Femur (tissue), 1 donor: ENCODE results near the gene ERMAP.
"Not testable (repeated sequence)": the region's sequence is repeated elsewhere in the genome, so short reads cannot be mapped to it uniquely, and the experiment has no call there.

Source experiments
- DNase-seq: peaks from one replicate; pipeline ENCODE4 v3.0.0-alpha.2; 2017

Gene ERMAP

GRCh38 chr1:42845866-42846256 lies 28.9 kb downstream of the ERMAP start:
- DNase-seq = no peak

- peak; percentile 97 for DNase-seq
These were observed 29.6 kb downstream of the ERMAP start, which contains the start of gene ZNF691 for GRCh38 chr1:42846257-42847110. TSS of gene ZNF691 (plus strand) at chr1:42846613. CDS start at chr1:42849659, 3,046 bp downstream.

GRCh38 chr1:42847111-42847595 lies 30.2 kb downstream of the ERMAP start:
- no peak for DNase-seq

- DNase-seq = no peak
These were observed 31.0 kb downstream of the ERMAP start for GRCh38 chr1:42847721-42848460.

- DNase-seq = no peak
These were observed 32.1 kb downstream of the ERMAP start for GRCh38 chr1:42848823-42849537.

- no peak for DNase-seq
These were observed 33.0 kb downstream of the ERMAP start for GRCh38 chr1:42849944-42850343.

GRCh38 chr1:42851420-42851819 lies 34.5 kb downstream of the ERMAP start:
- DNase-seq = no peak

- DNase-seq = no peak
These were observed 35.2 kb downstream of the ERMAP start for GRCh38 chr1:42851960-42852607.

- no peak for DNase-seq
These were observed 35.7 kb downstream of the ERMAP start for GRCh38 chr1:42852608-42852980.

GRCh38 chr1:42853116-42853884 lies 36.4 kb downstream of the ERMAP start:
- no peak for DNase-seq

GRCh38 chr1:42856554-42856953 lies 39.6 kb downstream of the ERMAP start:
- not testable (repeated sequence) for DNase-seq

- not testable (repeated sequence) for DNase-seq
These were observed 42.4 kb downstream of the ERMAP start for GRCh38 chr1:42859366-42859765.

- no peak for DNase-seq
These were observed 43.6 kb downstream of the ERMAP start for GRCh38 chr1:42860339-42861013.

GRCh38 chr1:42861014-42861399 lies 44.1 kb downstream of the ERMAP start:
- DNase-seq = no peak

GRCh38 chr1:42866549-42866948 lies 49.6 kb downstream of the ERMAP start:
- no peak for DNase-seq

GRCh38 chr1:42868466-42868865 lies 51.5 kb downstream of the ERMAP start:
- DNase-seq = not testable (repeated sequence)

- DNase-seq = not testable (repeated sequence)
These were observed 52.3 kb downstream of the ERMAP start for GRCh38 chr1:42869254-42869653.

- not testable (repeated sequence) for DNase-seq
These were observed 52.8 kb downstream of the ERMAP start for GRCh38 chr1:42869751-42870150.

GRCh38 chr1:42873108-42873507 lies 56.2 kb downstream of the ERMAP start:
- DNase-seq = not testable (repeated sequence)

- no peak for DNase-seq
These were observed 56.7 kb downstream of the ERMAP start for GRCh38 chr1:42873670-42874069.

- no peak for DNase-seq
These were observed 59.1 kb downstream of the ERMAP start for GRCh38 chr1:42876009-42876408.
